Caco-2 (cell line): ENCODE data around the gene PPP2R2B. TPM values are rescaled to one million over a fixed set of nuclear protein-coding genes. Genes with fewer than 3 reads are reported as not detected.

ENCODE experiments used
- BruUV-seq: library from RNA; stranded (reverse); fragments of 400-500 nt; replicated peaks from 2 replicates; lab custom pipeline; 2021; lab: Mats Ljungman, UMichigan
- CTCF ChIA-PET: fragments of 300-600 bp; sonication (Branson Sonifier 250); formaldehyde crosslinking; loops from one replicate; lab custom pipeline; 2022; ENCODE audit warnings: antibody characterized with exemption; lab: Charles Lee
- POLR2A ChIA-PET: fragments of 300-600 bp; sonication (Branson Sonifier 250); formaldehyde crosslinking; loops from one replicate; lab custom pipeline; 2022; ENCODE audit warnings: antibody characterized with exemption; lab: Charles Lee
- DNase-seq, 2 experiments: peaks; one replicate each; pipeline versions ENCODE4 v3.0.0 to v3.0.0-alpha.2; 2020 to 2022
- H3K27me3 ChIP-seq: replicated peaks from 2 replicates; pipeline ENCODE4 v1.6.0; 2011; ENCODE audit warnings: low read length; ENCODE audit not compliant: control insufficient read depth, insufficient read depth
- H3K36me3 ChIP-seq: 2 replicates; pipeline ENCODE4 v1.5.1; 2011; ENCODE audit warnings: low read length; ENCODE audit not compliant: control insufficient read depth, insufficient read depth
- H3K4me1 ChIP-seq: fragments of 250-450 bp; sonication (Bioruptor Pico); 2 replicates; pipeline ENCODE4 v1.5.1; 2020; ENCODE audit warnings: mild to moderate bottlenecking
- H3K4me3 ChIP-seq: 2 replicates; pipeline ENCODE4 v1.5.1; 2011; ENCODE audit warnings: low read depth, mild to moderate bottlenecking, control low read depth, low read length
- H3K9me3 ChIP-seq: fragments of 250-450 bp; sonication (Bioruptor Pico); 2 replicates; pipeline ENCODE4 v1.5.1; 2020; ENCODE audit warnings: mild to moderate bottlenecking, moderate library complexity
- H3K27ac Mint-ChIP-seq: one replicate; pipeline ENCODE4 v1.8.0; 2022; ENCODE audit warnings: mixed read lengths; ENCODE audit not compliant: unreplicated experiment
- H3K27me3 Mint-ChIP-seq: one replicate; pipeline ENCODE4 v1.8.0; 2022; ENCODE audit warnings: mixed read lengths; ENCODE audit not compliant: insufficient read depth, unreplicated experiment
- H3K36me3 Mint-ChIP-seq: one replicate; pipeline ENCODE4 v1.8.0; 2022; ENCODE audit warnings: mild to moderate bottlenecking, mixed read lengths; ENCODE audit not compliant: insufficient read depth, unreplicated experiment
- H3K4me1 Mint-ChIP-seq: one replicate; pipeline ENCODE4 v1.8.0; 2022; ENCODE audit warnings: low read depth, mixed read lengths; ENCODE audit not compliant: unreplicated experiment
- H3K4me3 Mint-ChIP-seq: one replicate; pipeline ENCODE4 v1.8.0; 2022; ENCODE audit warnings: mild to moderate bottlenecking, moderate library complexity, mixed read lengths; ENCODE audit not compliant: unreplicated experiment
- H3K9me3 Mint-ChIP-seq: one replicate; pipeline ENCODE4 v1.8.0; 2022; ENCODE audit warnings: mixed read lengths; ENCODE audit not compliant: unreplicated experiment
- CTCF ChIP-seq, 2 experiments: fragments of 200-600 bp in 1 of 2; IDR thresholded peaks; 1 replicate in 1 of 2; 2 replicates in 1 of 2; pipeline versions ENCODE4 v1.5.1 to v1.8.0; 2011 to 2022; ENCODE audit warnings: antibody characterized with exemption in 1 of 2, control low read depth in 1 of 2, inconsistent platforms in 1 of 2, low read depth in 1 of 2, low read length in 1 of 2, mild to moderate bottlenecking in 1 of 2, moderate library complexity in 1 of 2; ENCODE audit not compliant: insufficient read depth in 1 of 2, severe bottlenecking in 1 of 2, unreplicated experiment in 1 of 2
- intact Hi-C: fragments of 100-400 bp; cut with micrococcal nuclease; formaldehyde crosslinking; loops from one replicate; pipeline ENCODE4 v1.10.0; 2022; ENCODE audit not compliant: unreplicated experiment
- total RNA-seq: library from RNA; stranded (reverse); gene quantifications from 2 replicates; pipeline ENCODE4 v1.2.3, GENCODE V29; 2022

The PPP2R2B gene
- total RNA-seq, 1 experiment from 2014 or later, result 9.8 TPM

DNA sequence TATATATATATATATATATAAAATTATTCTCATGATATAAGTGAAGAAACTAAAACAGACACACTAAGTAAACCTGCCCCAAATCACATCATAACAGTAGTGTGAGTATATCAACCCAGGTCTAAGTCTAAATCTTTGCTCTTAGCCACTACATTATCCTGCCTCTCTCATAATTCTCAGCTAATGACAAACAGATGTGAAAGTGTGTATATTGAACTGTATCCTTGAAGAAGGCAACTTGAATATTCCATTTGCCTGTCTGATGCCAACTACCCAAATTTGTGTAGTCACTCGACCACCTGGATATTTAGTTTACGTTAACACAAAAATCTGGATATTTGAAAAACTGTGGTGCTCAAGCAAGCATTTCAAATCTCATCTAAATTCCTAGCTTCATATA lies 97.4 kb downstream of the PPP2R2B start:
- BruUV-seq, result no TSS peak
- Mint-ChIP-seq H3K4me1 (no peaks in the 10 kb centered on the region), H3K9me3 (no peaks in the 10 kb centered on the region), H3K27me3 (peaks cover 5% of the 10 kb centered on the region), H3K36me3 (no peaks in the 10 kb centered on the region), H3K4me3 (no peak overlapping the region), H3K27ac (no peak overlapping the region)
- DNase-seq, result no peak
- intact Hi-C loops, result no loop called here
- no peaks in the 10 kb centered on the region for H3K27me3 ChIP-seq
- no peak overlapping the region for H3K4me3 ChIP-seq
- H3K36me3 ChIP-seq, result no peaks in the 10 kb centered on the region
- no peaks in the 10 kb centered on the region for H3K4me1 ChIP-seq
- TF ChIP-seq CTCF (IDR thresholded peaks at IDR 0.05; ENCODE audit: insufficient read depth in 1 of 2, low read depth in 1 of 2, low read length in 1 of 2, severe bottlenecking in 1 of 2, unreplicated experiment in 1 of 2), result no peak
- CTCF ChIA-PET, result interaction anchor here (0.5 kb wide), 1 partner anchor 408 kb away, joined by 3 read pairs; no protein-coding TSS in a partner anchor
- POLR2A ChIA-PET, result no interaction called here
- H3K9me3 ChIP-seq, result no peaks in the 10 kb centered on the region

DNA sequence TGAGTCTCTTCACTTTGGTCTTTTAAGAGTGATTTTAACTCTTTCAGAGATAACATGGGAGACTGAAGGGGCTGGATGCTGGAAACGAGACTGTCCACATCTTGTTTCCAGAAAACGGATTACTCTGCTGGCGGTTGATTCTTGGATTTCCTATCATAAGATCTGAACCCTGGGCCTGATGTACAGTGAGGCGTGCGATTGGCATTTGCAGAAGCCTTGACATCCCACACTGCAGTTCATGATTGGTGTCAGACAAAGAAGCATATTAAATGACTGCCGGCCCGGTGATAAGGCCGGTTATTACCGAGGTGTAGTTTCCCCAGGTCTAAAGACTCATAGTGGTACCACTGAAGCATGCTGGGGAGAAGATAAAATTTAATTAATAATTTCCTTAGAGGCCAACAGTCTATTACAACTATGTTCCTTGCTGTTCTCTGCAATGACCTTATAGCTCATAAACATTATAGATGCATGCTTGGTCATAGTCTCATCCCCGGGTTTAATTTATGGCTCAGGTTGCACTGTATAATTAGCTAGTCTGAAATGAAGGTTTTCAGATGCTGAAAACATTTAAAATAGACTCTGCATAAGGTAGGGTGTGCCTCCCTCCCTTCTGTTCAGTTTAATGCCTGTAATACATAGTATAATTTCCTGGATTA lies 99.2 kb downstream of the PPP2R2B start:
- CTCF ChIA-PET, result no interaction called here
- Mint-ChIP-seq H3K4me1 (no peaks in the 10 kb centered on the region), H3K36me3 (no peaks in the 10 kb centered on the region)

GRCh38 chr5:146778795-146779194 lies 99.8 kb downstream of the PPP2R2B start:
- H3K4me1 Mint-ChIP-seq, result no peaks in the 10 kb centered on the region
- no TSS peak for BruUV-seq
- intact Hi-C loops, result no loop called here

More for the DNA sequence above, 99.2 kb downstream of the PPP2R2B start:
- POLR2A ChIA-PET, result no interaction called here
- H3K27me3 ChIP-seq, result no peaks in the 10 kb centered on the region
- no TSS peak for BruUV-seq
- Mint-ChIP-seq H3K27me3 (peaks cover 5% of the 10 kb centered on the region), H3K4me3 (no peak overlapping the region), H3K9me3 (no peaks in the 10 kb centered on the region), H3K27ac (no peak overlapping the region)
- no peaks in the 10 kb centered on the region for H3K4me1 ChIP-seq
- TF ChIP-seq CTCF (IDR thresholded peaks at IDR 0.05; ENCODE audit: insufficient read depth in 1 of 2, low read depth in 1 of 2, low read length in 1 of 2, severe bottlenecking in 1 of 2, unreplicated experiment in 1 of 2), result no peak
- no peaks in the 10 kb centered on the region for H3K9me3 ChIP-seq
- intact Hi-C loops, result no loop called here
- H3K36me3 ChIP-seq, result no peaks in the 10 kb centered on the region
- no peak overlapping the region for H3K4me3 ChIP-seq
- DNase-seq, result no peak

More at GRCh38 chr5:146778795-146779194, 99.8 kb downstream of the PPP2R2B start:
- Histone ChIP-seq H3K4me3 (no peak overlapping the region), H3K4me1 (no peaks in the 10 kb centered on the region), H3K36me3 (no peaks in the 10 kb centered on the region), H3K9me3 (no peaks in the 10 kb centered on the region), H3K27me3 (no peaks in the 10 kb centered on the region)
- POLR2A ChIA-PET, result no interaction called here
- no peak for DNase-seq
- Mint-ChIP-seq H3K4me3 (no peak overlapping the region), H3K27ac (no peak overlapping the region), H3K9me3 (no peaks in the 10 kb centered on the region), H3K36me3 (no peaks in the 10 kb centered on the region), H3K27me3 (peaks cover 5% of the 10 kb centered on the region)
- CTCF ChIA-PET, result no interaction called here
- no peak for TF ChIP-seq CTCF (IDR thresholded peaks at IDR 0.05; ENCODE audit: insufficient read depth in 1 of 2, low read depth in 1 of 2, low read length in 1 of 2, severe bottlenecking in 1 of 2, unreplicated experiment in 1 of 2)
